GM04503 (cell line): Measurements from ENCODE around the gene ITGA4.

Source experiments
- DNase-seq: peaks from one replicate; pipeline ENCODE4 v3.0.0-alpha.2; 2012; ENCODE audit warnings: low read depth

The ITGA4 gene

GRCh38 chr2:181575024-181575649 is 118.0 kb downstream of the ITGA4 start:
- DNase-seq, result no peak

DNA sequence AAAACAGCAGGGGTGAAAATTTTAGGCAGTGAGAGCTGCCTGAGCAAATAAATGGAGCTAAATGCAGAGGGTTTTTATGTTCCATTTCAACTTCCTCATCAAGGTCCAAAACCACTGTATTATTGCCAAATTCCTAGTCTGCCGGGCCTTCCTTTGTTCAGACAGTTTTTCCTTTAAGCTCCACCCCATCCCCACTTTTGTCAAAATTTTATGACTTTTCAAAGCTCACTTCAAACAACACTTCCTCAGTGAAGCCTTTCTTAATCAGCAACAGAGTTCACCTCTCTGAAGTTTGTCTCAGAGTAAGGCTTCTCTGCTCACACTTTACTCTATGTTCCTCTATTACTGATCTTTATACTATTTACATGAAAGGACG is 118.5 kb downstream of the ITGA4 start:
- DNase-seq, result no peak

GRCh38 chr2:181576431-181576830 is 119.2 kb downstream of the ITGA4 start:
- DNase-seq, result no peak

DNA sequence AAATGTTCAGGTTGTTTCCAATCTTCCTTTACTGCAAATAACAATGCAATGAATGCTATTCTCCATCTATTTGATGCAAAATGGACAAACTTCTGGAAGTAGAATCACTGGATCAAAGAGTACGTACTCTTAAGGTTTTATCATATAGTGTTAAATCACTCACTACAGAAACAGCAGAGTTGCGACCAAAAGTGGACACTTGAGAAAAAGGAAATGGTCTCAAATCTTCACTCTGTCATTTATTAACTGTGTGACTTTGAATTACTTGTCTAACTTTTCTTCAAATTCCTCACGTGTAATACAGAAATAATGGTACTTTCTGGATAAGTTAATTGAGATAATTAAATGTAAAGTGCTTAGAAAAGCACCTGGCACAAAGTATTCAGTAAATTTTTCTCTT is 121.6 kb downstream of the ITGA4 start:
- DNase-seq, result no peak

DNA sequence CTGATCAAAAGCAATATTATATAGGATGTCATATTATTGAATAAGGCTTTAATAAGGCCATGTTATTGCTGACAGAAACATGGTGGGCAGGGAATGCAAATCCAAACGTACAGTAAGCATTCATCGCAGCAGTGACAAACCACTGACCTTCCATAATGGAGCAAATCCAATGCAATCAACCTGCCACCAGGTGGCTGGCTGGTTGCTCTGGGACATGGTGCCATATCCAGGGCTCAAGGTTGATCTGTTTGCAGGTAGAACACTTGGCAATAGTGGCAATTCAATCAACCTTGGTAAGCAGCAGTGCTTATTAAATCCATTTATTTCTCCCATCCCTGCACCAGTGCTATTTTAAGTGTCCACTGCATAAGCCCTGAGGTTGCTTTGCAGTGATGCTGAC is 124.3 kb downstream of the ITGA4 start:
- no peak for DNase-seq

GRCh38 chr2:181585732-181586131 is 128.5 kb downstream of the ITGA4 start:
- DNase-seq, result no peak
